A549 treated with AZD9567 at 1 μM for 4 hours (cell line): Measurements from ENCODE around the gene MARVELD2. TPM values are rescaled to one million over a fixed set of nuclear protein-coding genes. Genes with fewer than 3 reads are reported as not detected.

Experiments used
- total RNA-seq: library from RNA; stranded (reverse); fragments of 200-300 nt; extraction: Qiagen RNA extraction; gene quantifications from 5 replicates; pipeline ENCODE4 v1.2.3, GENCODE V29; 2022; ENCODE audit not compliant: insufficient read depth

Gene MARVELD2, protein sequence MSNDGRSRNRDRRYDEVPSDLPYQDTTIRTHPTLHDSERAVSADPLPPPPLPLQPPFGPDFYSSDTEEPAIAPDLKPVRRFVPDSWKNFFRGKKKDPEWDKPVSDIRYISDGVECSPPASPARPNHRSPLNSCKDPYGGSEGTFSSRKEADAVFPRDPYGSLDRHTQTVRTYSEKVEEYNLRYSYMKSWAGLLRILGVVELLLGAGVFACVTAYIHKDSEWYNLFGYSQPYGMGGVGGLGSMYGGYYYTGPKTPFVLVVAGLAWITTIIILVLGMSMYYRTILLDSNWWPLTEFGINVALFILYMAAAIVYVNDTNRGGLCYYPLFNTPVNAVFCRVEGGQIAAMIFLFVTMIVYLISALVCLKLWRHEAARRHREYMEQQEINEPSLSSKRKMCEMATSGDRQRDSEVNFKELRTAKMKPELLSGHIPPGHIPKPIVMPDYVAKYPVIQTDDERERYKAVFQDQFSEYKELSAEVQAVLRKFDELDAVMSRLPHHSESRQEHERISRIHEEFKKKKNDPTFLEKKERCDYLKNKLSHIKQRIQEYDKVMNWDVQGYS
- 1.9 to 4.8 TPM (median 2.4 TPM) in 5 replicates for total RNA-seq

DNA sequence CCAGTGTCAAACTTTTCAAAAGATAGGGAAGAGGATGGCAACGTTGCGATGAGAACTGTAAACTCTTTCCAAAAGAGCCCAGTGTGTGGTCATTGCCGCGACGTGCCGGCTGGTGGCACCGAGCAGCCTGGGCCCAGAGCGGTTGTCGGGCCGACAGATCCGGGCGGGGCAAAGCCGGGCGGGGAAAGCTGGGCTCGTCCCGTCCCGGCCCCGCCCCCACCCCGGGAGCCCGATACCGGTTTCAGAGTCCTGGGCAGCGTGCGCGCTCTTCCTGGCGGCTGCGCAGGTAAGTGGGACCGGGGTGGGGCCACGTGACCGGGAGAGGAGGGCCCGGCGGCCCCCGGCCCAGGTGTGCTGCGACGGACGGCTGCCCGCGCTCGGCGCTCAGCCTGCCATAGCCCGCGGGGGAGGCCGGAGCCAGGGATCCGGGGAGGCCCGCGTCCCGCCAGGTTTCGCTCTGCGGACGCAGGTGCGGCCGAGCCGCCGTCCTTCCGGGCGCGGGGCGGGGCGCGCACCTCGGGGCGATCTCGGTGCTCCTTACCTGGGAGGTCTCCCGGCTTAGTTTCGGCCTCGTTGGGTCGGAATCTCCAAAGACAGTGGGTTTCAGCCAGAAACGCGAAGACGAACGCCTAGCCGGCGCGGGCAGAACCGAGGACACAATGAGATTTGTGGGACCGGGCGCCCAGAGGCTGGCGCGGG, at the start of gene MARVELD2:
Gene MARVELD2, plus strand, starts transcription at position 232 of the 699 bp plus-strand sequence. CDS start 4,270 bp downstream, outside the sequence.

DNA sequence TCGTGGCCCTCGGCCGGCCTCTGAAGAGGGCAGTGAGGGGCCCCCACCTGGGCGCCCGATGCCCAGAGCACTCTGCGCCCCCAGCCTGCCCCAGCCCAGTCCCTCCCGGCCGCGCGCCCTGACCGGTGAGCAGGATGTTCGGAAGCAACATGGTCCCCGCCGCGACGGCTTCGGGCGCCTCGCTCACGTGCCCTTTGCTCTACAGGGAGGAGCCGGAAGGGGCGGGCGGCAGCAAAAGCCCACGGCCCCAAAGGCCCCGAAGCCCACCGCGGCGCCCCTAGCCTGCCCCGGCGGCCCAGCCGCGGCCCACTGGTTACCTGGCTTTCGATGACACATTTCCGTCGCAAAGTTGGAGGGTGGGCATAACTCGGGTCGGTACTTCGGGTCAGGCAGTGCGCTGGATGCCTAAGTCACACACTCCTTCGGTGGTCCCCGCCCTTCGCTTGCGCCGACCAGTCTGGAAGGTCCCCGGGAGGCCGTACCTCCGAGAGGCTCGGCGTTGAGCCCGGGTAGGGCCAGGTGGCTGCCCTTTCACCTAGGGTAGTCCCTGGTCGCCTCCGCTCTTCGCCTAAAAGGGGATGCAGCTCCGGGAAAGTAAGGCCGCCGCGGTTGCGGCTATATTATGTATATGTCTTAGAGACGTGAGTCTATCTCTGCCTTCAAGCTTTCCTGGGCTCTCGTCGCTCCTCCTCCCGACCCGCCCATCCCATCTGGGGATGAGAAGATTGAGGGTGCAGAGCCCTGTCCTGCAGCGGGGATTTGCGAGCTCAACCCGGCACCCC, 45.4 kb upstream of the MARVELD2 start, which contains the start of the genes AK6, RAD17 and TAF9:
Gene AK6, minus strand, starts transcription at position 181 of the 782 bp plus-strand sequence. Its CDS starts 30 bp downstream, at position 151.
Gene RAD17, plus strand, starts transcription at position 479 of the 782 bp plus-strand sequence. CDS start 2,391 bp downstream, outside the sequence.
Gene TAF9, minus strand, starts transcription at position 181 of the 782 bp plus-strand sequence. CDS start 3,783 bp downstream, outside the sequence.

DNA sequence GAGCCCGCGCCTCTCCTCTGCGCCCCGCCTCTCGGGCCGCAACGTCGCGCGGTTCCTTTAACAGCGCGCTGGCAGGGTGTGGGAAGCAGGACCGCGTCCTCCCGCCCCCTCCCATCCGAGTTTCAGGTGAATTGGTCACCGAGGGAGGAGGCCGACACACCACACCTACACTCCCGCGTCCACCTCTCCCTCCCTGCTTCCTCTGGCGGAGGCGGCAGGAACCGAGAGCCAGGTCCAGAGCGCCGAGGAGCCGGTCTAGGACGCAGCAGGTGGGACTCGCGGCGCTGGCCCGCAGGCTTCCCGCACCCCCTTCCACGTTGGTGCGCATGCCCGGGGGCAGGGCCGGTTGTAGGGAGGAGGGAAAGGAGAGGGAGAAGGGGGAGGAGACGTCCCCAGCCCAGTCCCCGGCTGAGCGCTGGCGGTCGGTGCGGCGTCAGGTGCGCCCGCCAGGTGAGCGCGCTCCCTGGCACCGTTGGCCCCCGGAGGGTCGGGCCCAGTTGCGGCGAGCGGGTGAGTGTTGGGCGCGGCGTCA, 77.5 kb downstream of the MARVELD2 start, which contains the start of gene OCLN:
Gene OCLN, plus strand, starts transcription at position 400 of the 532 bp plus-strand sequence. CDS start 11,455 bp downstream, outside the sequence.

Other genes with a start within 250 kb of the MARVELD2 start
- gene CCNB1, start 248.0 kb upstream of the MARVELD2 start, total RNA-seq = 245 to 318 TPM (median 270 TPM) in 5 replicates
- 26.3 to 30.2 TPM (median 27.9 TPM) in 5 replicates for gene CENPH, start 225.5 kb upstream of the MARVELD2 start, total RNA-seq
- 59.4 to 107 TPM (median 60.8 TPM) in 5 replicates for gene CDK7, start 180.2 kb upstream of the MARVELD2 start, total RNA-seq
- gene CCDC125, start 82.3 kb upstream of the MARVELD2 start, total RNA-seq = 2.3 to 4.0 TPM (median 3.3 TPM) in 5 replicates
- gene AK6, start 45.6 kb upstream of the MARVELD2 start, total RNA-seq = 41.3 to 56.6 TPM (median 55.4 TPM) in 5 replicates
- 130 to 175 TPM (median 138 TPM) in 5 replicates for gene TAF9, start 45.6 kb upstream of the MARVELD2 start, total RNA-seq
- gene RAD17, start 45.3 kb upstream of the MARVELD2 start, total RNA-seq = 16.0 to 17.8 TPM (median 16.9 TPM) in 5 replicates
- 9.1 to 12.7 TPM (median 9.7 TPM) in 5 replicates for gene OCLN, start 77.7 kb downstream of the MARVELD2 start, total RNA-seq
- 32.8 to 40.0 TPM (median 35.4 TPM) in 5 replicates for gene GTF2H2C, start 145.1 kb downstream of the MARVELD2 start, total RNA-seq